Right atrium auricular region (tissue), 2 donors: Measurements from ENCODE around the gene TECTA. TPM values are rescaled to one million over a fixed set of nuclear protein-coding genes. Genes with fewer than 3 reads are reported as not detected.

Experiments used
- DNase-seq: peaks from one replicate; pipeline ENCODE4 v3.0.0-alpha.2; 2019; ENCODE audit warnings: low spot score
- H3K27ac ChIP-seq, 2 donors: fragments of 200-600 bp; sonication (generic); 1 replicate in 1 of 2; 2 replicates in 1 of 2; pipeline ENCODE4 v1.5.1; 2016 to 2019
- H3K27me3 ChIP-seq, 2 donors: fragments of 200-600 bp; sonication (generic); one replicate each; pipeline versions ENCODE4 v1.5.1 to v1.6.0; 2017 to 2019
- H3K36me3 ChIP-seq: fragments of 200-600 bp; sonication (generic); one replicate; pipeline ENCODE4 v1.5.1; 2016
- H3K4me1 ChIP-seq, 2 donors: fragments of 200-600 bp; sonication (generic); one replicate each; pipeline versions ENCODE4 v1.5.1 to v1.6.0; 2017 to 2019
- H3K4me3 ChIP-seq, 2 donors: fragments of 200-600 bp; sonication (generic); 1 replicate in 1 of 2; 2 replicates in 1 of 2; pipeline ENCODE4 v1.5.1; 2017 to 2019; ENCODE audit warnings: mild to moderate bottlenecking in 1 of 2, moderate library complexity in 1 of 2
- H3K9me3 ChIP-seq, 2 donors: fragments of 200-600 bp; sonication (generic); one replicate each; pipeline ENCODE4 v1.5.1; 2019
- CTCF ChIP-seq, 2 donors: fragments of 200-600 bp; sonication (generic); IDR thresholded peaks; one replicate each; pipeline ENCODE4 v1.5.1; 2019; ENCODE audit warnings: antibody characterized with exemption in 2 of 2
- total RNA-seq, 2 donors: library from RNA; depleted of rRNA; stranded (reverse); fragments of >200 nt; gene quantifications; one replicate each; pipeline ENCODE4 v1.1.0, GENCODE V29; 2016

Gene TECTA
- total RNA-seq, 2 donors from 2014 or later, result 1.6 to 3.1 TPM

GRCh38 chr11:121067962-121068647, 32.9 kb upstream of the TECTA start:
- Histone ChIP-seq H3K4me1 (peaks cover 0 to 14% of the 10 kb centered on the region in 2 donors), H3K27ac (no peak overlapping the region), H3K4me3 (no peak overlapping the region), H3K27me3 (no peaks in the 10 kb centered on the region), H3K36me3 (peaks cover 27% of the 10 kb centered on the region), H3K9me3 (no peaks in the 10 kb centered on the region)
- DNase-seq, result no peak
- no peak for TF ChIP-seq CTCF (IDR thresholded peaks at IDR 0.05)

GRCh38 chr11:121068787-121069186, 32.3 kb upstream of the TECTA start:
- DNase-seq, result no peak
- TF ChIP-seq CTCF (IDR thresholded peaks at IDR 0.05), result no peak
- peaks cover 0 to 14% of the 10 kb centered on the region in 2 donors for H3K4me1 ChIP-seq
- H3K27ac ChIP-seq, result no peak overlapping the region
- peaks cover 27% of the 10 kb centered on the region for H3K36me3 ChIP-seq
- H3K27me3 ChIP-seq, result no peaks in the 10 kb centered on the region
- no peaks in the 10 kb centered on the region for H3K9me3 ChIP-seq
- H3K4me3 ChIP-seq, result no peak overlapping the region

GRCh38 chr11:121070951-121071845, 29.8 kb upstream of the TECTA start:
- H3K27ac ChIP-seq, result peak overlapping the region in 1 of 2 donors; percentile 39

GRCh38 chr11:121071846-121072450, 29.1 kb upstream of the TECTA start:
- Histone ChIP-seq H3K27ac (peak overlapping the region in 1 of 2 donors; percentile 39), H3K9me3 (no peaks in the 10 kb centered on the region), H3K27me3 (no peaks in the 10 kb centered on the region), H3K36me3 (peaks cover 16% of the 10 kb centered on the region), H3K4me1 (peaks cover 0 to 14% of the 10 kb centered on the region in 2 donors), H3K4me3 (no peak overlapping the region)
- no peak for DNase-seq
- TF ChIP-seq CTCF (IDR thresholded peaks at IDR 0.05), result no peak

More at GRCh38 chr11:121070951-121071845, 29.8 kb upstream of the TECTA start:
- Histone ChIP-seq H3K36me3 (peaks cover 19% of the 10 kb centered on the region), H3K4me3 (no peak overlapping the region), H3K9me3 (no peaks in the 10 kb centered on the region), H3K4me1 (peaks cover 0 to 14% of the 10 kb centered on the region in 2 donors), H3K27me3 (no peaks in the 10 kb centered on the region)
- no peak for TF ChIP-seq CTCF (IDR thresholded peaks at IDR 0.05)
- no peak for DNase-seq

GRCh38 chr11:121081321-121081720, 19.7 kb upstream of the TECTA start:
- Histone ChIP-seq H3K4me3 (no peak overlapping the region), H3K27me3 (no peaks in the 10 kb centered on the region), H3K4me1 (peaks cover 0 to 8% of the 10 kb centered on the region in 2 donors), H3K36me3 (peaks cover 8% of the 10 kb centered on the region), H3K9me3 (no peaks in the 10 kb centered on the region), H3K27ac (no peak overlapping the region)
- no peak for DNase-seq
- TF ChIP-seq CTCF (IDR thresholded peaks at IDR 0.05), result no peak
